ENCODE results near the gene SHMT1. TPM values are rescaled to one million over a fixed set of nuclear protein-coding genes. Genes with fewer than 3 reads are reported as not detected.

The SHMT1 gene
- total RNA-seq, 1 donor from 2014 or later, result 33.1 TPM

- peaks cover 98% of the 10 kb centered on the region for H3K36me3 ChIP-seq
- no peak overlapping the region for H3K27ac ChIP-seq
- no peaks in the 10 kb centered on the region for H3K27me3 ChIP-seq (ENCODE audit: low read depth)
- intact Hi-C loops (cut with DNase I), result no loop called here
- TF ChIP-seq CTCF (IDR thresholded peaks at IDR 0.05), result no peak
- H3K9me3 ChIP-seq, result no peaks in the 10 kb centered on the region
- DNase-seq (no peak), ATAC-seq (no peak)
- H3K4me3 ChIP-seq, result no peak overlapping the region
- peaks cover 3% of the 10 kb centered on the region for H3K4me1 ChIP-seq
These were observed 36.3 kb downstream of the SHMT1 start for GRCh38 chr17:18327093-18327492.

- TF ChIP-seq CTCF (IDR thresholded peaks at IDR 0.05), result no peak
- ATAC-seq, result no peak
These were observed 36.8 kb downstream of the SHMT1 start for GRCh38 chr17:18326572-18326971.

GRCh38 chr17:18326039-18326438, 37.3 kb downstream of the SHMT1 start:
- H3K4me3 ChIP-seq, result no peak overlapping the region
- intact Hi-C loops (cut with DNase I), result no loop called here
- no peaks in the 10 kb centered on the region for H3K27me3 ChIP-seq (ENCODE audit: low read depth)
- DNase-seq (no peak), ATAC-seq (no peak)
- no peak for TF ChIP-seq CTCF (IDR thresholded peaks at IDR 0.05)
- H3K4me1 ChIP-seq, result peaks cover 4% of the 10 kb centered on the region
- no peak overlapping the region for H3K27ac ChIP-seq
- peaks cover 95% of the 10 kb centered on the region for H3K36me3 ChIP-seq
- H3K9me3 ChIP-seq, result no peaks in the 10 kb centered on the region

More at GRCh38 chr17:18326572-18326971, 36.8 kb downstream of the SHMT1 start:
- no peaks in the 10 kb centered on the region for H3K27me3 ChIP-seq (ENCODE audit: low read depth)
- H3K36me3 ChIP-seq, result peaks cover 95% of the 10 kb centered on the region
- no peak for DNase-seq
- H3K9me3 ChIP-seq, result no peaks in the 10 kb centered on the region
- intact Hi-C loops (cut with DNase I), result no loop called here
- H3K4me1 ChIP-seq, result peaks cover 3% of the 10 kb centered on the region
- no peak overlapping the region for H3K27ac ChIP-seq
- H3K4me3 ChIP-seq, result no peak overlapping the region

GRCh38 chr17:18324140-18325050, 39.0 kb downstream of the SHMT1 start:
- DNase-seq (no peak), ATAC-seq (no peak)
- Histone ChIP-seq H3K36me3 (peaks cover 94% of the 10 kb centered on the region), H3K27me3 (ENCODE audit: low read depth) (no peaks in the 10 kb centered on the region), H3K4me3 (no peak overlapping the region), H3K27ac (no peak overlapping the region), H3K9me3 (no peaks in the 10 kb centered on the region), H3K4me1 (peaks cover 21% of the 10 kb centered on the region)
- intact Hi-C loops (cut with DNase I), result no loop called here
- TF ChIP-seq CTCF (IDR thresholded peaks at IDR 0.05), result no peak

GRCh38 chr17:18323507-18324139, 39.7 kb downstream of the SHMT1 start:
- peaks cover 28% of the 10 kb centered on the region for H3K4me1 ChIP-seq
- H3K27me3 ChIP-seq (ENCODE audit: low read depth), result no peaks in the 10 kb centered on the region
- intact Hi-C loops (cut with DNase I), result no loop called here
- no peak overlapping the region for H3K4me3 ChIP-seq
- ATAC-seq, result no peak
- no peak overlapping the region for H3K27ac ChIP-seq
- TF ChIP-seq CTCF (IDR thresholded peaks at IDR 0.05), result no peak
- H3K9me3 ChIP-seq, result no peaks in the 10 kb centered on the region
- peaks cover 94% of the 10 kb centered on the region for H3K36me3 ChIP-seq
- DNase-seq, result no peak
